A549 (cell line): Measurements from ENCODE around the gene AUTS2. TPM values are rescaled to one million over a fixed set of nuclear protein-coding genes. Genes with fewer than 3 reads are reported as not detected.

ENCODE experiments used
- ATAC-seq, 2 experiments: fragments of 200-7000 bp in 1 of 2; fragments of >200 bp in 1 of 2; cut with Nextera tagmentation in 1 of 2; cut with Tn5 transposase in 1 of 2; 3 replicates each; pipeline versions ENCODE4 v1.8.0 to v1.9.1; 2018 to 2020; ENCODE audit warnings: mild to moderate bottlenecking in 1 of 2, moderate library complexity in 1 of 2
- CTCF ChIA-PET: fragments of 300-600 bp; sonication (Branson Sonifier 250); formaldehyde crosslinking; extraction: SDS; loops from one replicate; lab custom pipeline; 2021; ENCODE audit warnings: antibody characterized with exemption, inconsistent platforms; lab: Yijun Ruan, JAX
- POLR2A ChIA-PET: fragments of 350-600 bp; formaldehyde crosslinking; extraction: SDS; loops from one replicate; lab custom pipeline; 2021; ENCODE audit warnings: antibody characterized with exemption, inconsistent platforms; lab: Yijun Ruan, JAX
- DNase-seq, 2 experiments: peaks; one replicate each; pipeline versions ENCODE4 v3.0.0 to v3.0.0-alpha.2; 2011 to 2016; ENCODE audit warnings: low read depth in 1 of 2, low spot score in 1 of 2
- FAIRE-seq: peaks from 2 replicates; lab custom pipeline; 2011; peaks lifted over from hg19 to GRCh38; lab: Jason Lieb, UNC
- H3K27ac ChIP-seq, 2 experiments: fragments of >200 bp; sonication (Bioruptor Twin); formaldehyde crosslinking; 3 replicates each; pipeline ENCODE4 v1.5.1; 2016 to 2017
- H3K4me1 ChIP-seq: fragments of >200 bp; sonication (Bioruptor Twin); formaldehyde crosslinking; 3 replicates; pipeline ENCODE4 v1.6.1; 2016
- H3K4me2 ChIP-seq: fragments of >200 bp; sonication (Bioruptor Twin); formaldehyde crosslinking; 3 replicates; pipeline ENCODE4 v1.6.1; 2016
- H3K4me3 ChIP-seq: fragments of >200 bp; sonication (Bioruptor Twin); formaldehyde crosslinking; 3 replicates; pipeline ENCODE4 v1.5.1; 2016
- H3K9me3 ChIP-seq: fragments of >200 bp; sonication (Bioruptor Twin); formaldehyde crosslinking; 3 replicates; pipeline ENCODE4 v1.6.1; 2016
- BHLHE40 ChIP-seq: IDR thresholded peaks from 2 replicates; pipeline ENCODE4 v1.6.1; 2012; ENCODE audit warnings: low read depth, low read length, inconsistent platforms
- CBX2 ChIP-seq: fragments of 200-600 bp; sonication (generic); IDR thresholded peaks from 2 replicates; pipeline ENCODE4 v1.6.1; 2016; ENCODE audit warnings: low read depth, mild to moderate bottlenecking, borderline replicate concordance
- CBX8 ChIP-seq: fragments of 200-600 bp; sonication (generic); IDR thresholded peaks from 2 replicates; pipeline ENCODE4 v1.6.1; 2016
- CEBPB ChIP-seq, 2 experiments: fragments of >200 bp in 1 of 2; sonication (Bioruptor Twin) in 1 of 2; formaldehyde crosslinking in 1 of 2; IDR thresholded peaks; 2 replicates each; pipeline ENCODE4 v1.6.1; 2012 to 2016
- EP300 ChIP-seq, 2 experiments: fragments of >200 bp; sonication (Bioruptor Twin); formaldehyde crosslinking; IDR thresholded peaks; 2 replicates in 1 of 2; 3 replicates in 1 of 2; pipeline ENCODE4 v1.6.1; 2016 to 2017
- ESRRA ChIP-seq: fragments of 150-350 bp; IDR thresholded peaks from 2 replicates; pipeline ENCODE4 v1.6.1; 2014; ENCODE audit warnings: mild to moderate bottlenecking, low read length, borderline replicate concordance
- FOSB ChIP-seq: fragments of 250-450 bp; sonication (Bioruptor Pico); IDR thresholded peaks from 2 replicates; pipeline ENCODE4 v1.5.0; 2020; ENCODE audit warnings: mild to moderate bottlenecking, moderate library complexity
- GATA3 ChIP-seq: IDR thresholded peaks from 2 replicates; pipeline ENCODE4 v1.6.1; 2012; ENCODE audit warnings: borderline replicate concordance
- MYC ChIP-seq: IDR thresholded peaks from 2 replicates; pipeline ENCODE4 v1.6.1; 2012; ENCODE audit warnings: mild to moderate bottlenecking, inconsistent platforms, low read length, improper control_type of control experiment, borderline replicate concordance
- NFE2L2 ChIP-seq: fragments of 150-350 bp; conservative IDR thresholded peaks from 2 replicates; pipeline ENCODE4 v1.6.1; 2014; ENCODE audit warnings: low read length
- NR3C1 ChIP-seq: fragments of >200 bp; sonication (Bioruptor Twin); formaldehyde crosslinking; IDR thresholded peaks from 3 replicates; pipeline ENCODE4 v1.6.1; 2017
- PHF8 ChIP-seq: fragments of 200-600 bp; sonication (generic); IDR thresholded peaks from 2 replicates; pipeline ENCODE4 v1.6.1; 2016; ENCODE audit warnings: low read depth, mild to moderate bottlenecking, antibody characterized with exemption, moderate library complexity, borderline replicate concordance
- RFX5 ChIP-seq: fragments of 450-650 bp; IDR thresholded peaks from 2 replicates; pipeline ENCODE4 v1.7.1; 2014; ENCODE audit warnings: antibody characterized with exemption, mild to moderate bottlenecking, moderate library complexity
- SMC3 ChIP-seq: fragments of >200 bp; sonication (Bioruptor Twin); formaldehyde crosslinking; IDR thresholded peaks from 3 replicates; pipeline ENCODE4 v1.6.1; 2018; ENCODE audit warnings: inconsistent platforms
- ZNF302 ChIP-seq: fragments of 250-450 bp; sonication (Bioruptor Pico); IDR thresholded peaks from 2 replicates; pipeline ENCODE4 v1.9.0; 2021; ENCODE audit warnings: inconsistent platforms, mild to moderate bottlenecking, moderate library complexity
- WGBS: methylation state at CpG from one replicate; pipeline ENCODE4 v1.1.6; 2017; ENCODE audit errors: missing lambda C conversion rate; 5-methylcytosine and 5-hydroxymethylcytosine counted together
- polyA plus RNA-seq, 4 experiments: library from polyadenylated mRNA; depleted of rRNA in 3 of 4; stranded (reverse); fragments of >200 nt; fragmentation: RNase III in 1 of 4; extraction: RNeasy Plus Mini Kit Qiagen cat#74134 plus additional on column Dnase treatment in 1 of 4; gene quantifications; 2 replicates in 3 of 4; 3 replicates in 1 of 4; pipeline ENCODE4 v1.2.3, GENCODE V29; 2011 to 2017
- TF ChIP-seq, protein P1 (sequence below): IDR thresholded peaks from 2 replicates; pipeline ENCODE4 v1.6.1; 2012
- TF ChIP-seq, protein P2 (sequence below): IDR thresholded peaks from 2 replicates; pipeline ENCODE4 v1.6.1; 2012
- TF ChIP-seq, protein P3 (sequence below): fragments of 150-350 bp; IDR thresholded peaks from 2 replicates; pipeline ENCODE4 v1.6.1; 2014; ENCODE audit warnings: low read depth, mild to moderate bottlenecking, low read length
- TF ChIP-seq, protein P4 (sequence below): fragments of 450-650 bp; IDR thresholded peaks from 2 replicates; pipeline ENCODE4 v1.6.1; 2014; ENCODE audit warnings: antibody characterized with exemption
- TF ChIP-seq, protein P5 (sequence below): fragments of >200 bp; sonication (Bioruptor Twin); formaldehyde crosslinking; IDR thresholded peaks from 2 replicates; pipeline ENCODE4 v1.6.1; 2016

The AUTS2 gene
- polyA plus RNA-seq, 2 of the 4 experiments (the other 2 are of a cell fraction): 1.6 to 3.6 TPM

DNA sequence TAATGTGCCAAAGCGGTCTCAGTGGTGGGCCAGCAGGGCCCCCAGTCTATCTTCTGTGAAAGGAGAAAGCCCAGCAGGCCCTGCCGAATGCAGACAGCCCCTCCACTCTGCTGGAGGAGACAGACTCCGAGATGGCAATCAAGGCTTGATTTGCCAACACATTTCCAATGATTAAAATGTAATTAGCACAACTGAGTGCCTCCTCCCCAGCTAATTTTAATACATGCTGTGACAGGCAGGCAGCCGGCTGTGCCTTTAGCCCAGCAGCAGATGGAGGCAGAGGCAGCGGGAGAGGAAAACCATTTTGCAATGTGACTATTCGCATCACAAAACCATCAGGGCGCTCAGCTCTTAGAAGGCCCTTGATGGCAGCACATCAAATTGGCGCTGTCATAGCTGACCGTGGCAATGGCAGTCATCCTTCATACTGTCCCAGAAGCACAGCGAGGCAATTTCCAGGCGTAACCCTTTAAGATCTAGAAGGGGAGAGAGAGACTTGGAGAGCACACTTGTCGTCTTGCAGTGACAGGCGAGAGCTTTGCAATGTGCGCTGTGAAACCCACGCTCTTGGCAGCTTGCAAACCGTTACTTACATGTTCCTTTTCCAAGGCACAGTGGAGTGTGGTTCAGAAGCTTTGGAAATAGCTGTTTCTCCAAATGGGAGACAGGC is 818.8 kb downstream of the AUTS2 start:
- CTCF ChIA-PET: interaction anchor here (0.8 kb wide), 1 partner anchor 43 kb away, joined by 3 read pairs; no protein-coding TSS in a partner anchor
- POLR2A ChIA-PET: no interaction called here
- ATAC-seq: no peak
- Histone ChIP-seq H3K27ac (no peak overlapping the region), H3K4me3 (no peak overlapping the region), H3K4me2 (no peak overlapping the region), H3K4me1 (no peaks in the 10 kb centered on the region), H3K9me3 (no peaks in the 10 kb centered on the region)
- TF ChIP-seq SMC3 (no peak), GATA3 (no peak), PHF8 (no peak), RFX5 (no peak), NFE2L2 (no peak)
- TF ChIP-seq, protein P1, sequence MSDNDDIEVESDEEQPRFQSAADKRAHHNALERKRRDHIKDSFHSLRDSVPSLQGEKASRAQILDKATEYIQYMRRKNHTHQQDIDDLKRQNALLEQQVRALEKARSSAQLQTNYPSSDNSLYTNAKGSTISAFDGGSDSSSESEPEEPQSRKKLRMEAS: no peak
- TF ChIP-seq, protein P2, sequence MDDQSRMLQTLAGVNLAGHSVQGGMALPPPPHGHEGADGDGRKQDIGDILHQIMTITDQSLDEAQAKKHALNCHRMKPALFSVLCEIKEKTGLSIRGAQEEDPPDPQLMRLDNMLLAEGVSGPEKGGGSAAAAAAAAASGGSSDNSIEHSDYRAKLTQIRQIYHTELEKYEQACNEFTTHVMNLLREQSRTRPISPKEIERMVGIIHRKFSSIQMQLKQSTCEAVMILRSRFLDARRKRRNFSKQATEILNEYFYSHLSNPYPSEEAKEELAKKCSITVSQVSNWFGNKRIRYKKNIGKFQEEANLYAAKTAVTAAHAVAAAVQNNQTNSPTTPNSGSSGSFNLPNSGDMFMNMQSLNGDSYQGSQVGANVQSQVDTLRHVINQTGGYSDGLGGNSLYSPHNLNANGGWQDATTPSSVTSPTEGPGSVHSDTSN: no peak
- TF ChIP-seq, protein P3, sequence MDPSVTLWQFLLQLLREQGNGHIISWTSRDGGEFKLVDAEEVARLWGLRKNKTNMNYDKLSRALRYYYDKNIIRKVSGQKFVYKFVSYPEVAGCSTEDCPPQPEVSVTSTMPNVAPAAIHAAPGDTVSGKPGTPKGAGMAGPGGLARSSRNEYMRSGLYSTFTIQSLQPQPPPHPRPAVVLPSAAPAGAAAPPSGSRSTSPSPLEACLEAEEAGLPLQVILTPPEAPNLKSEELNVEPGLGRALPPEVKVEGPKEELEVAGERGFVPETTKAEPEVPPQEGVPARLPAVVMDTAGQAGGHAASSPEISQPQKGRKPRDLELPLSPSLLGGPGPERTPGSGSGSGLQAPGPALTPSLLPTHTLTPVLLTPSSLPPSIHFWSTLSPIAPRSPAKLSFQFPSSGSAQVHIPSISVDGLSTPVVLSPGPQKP: no peak
- DNase-seq: no peak
- no peak for FAIRE-seq
- WGBS: 49% methylated on average over 11 of the region's 16 CpGs

DNA sequence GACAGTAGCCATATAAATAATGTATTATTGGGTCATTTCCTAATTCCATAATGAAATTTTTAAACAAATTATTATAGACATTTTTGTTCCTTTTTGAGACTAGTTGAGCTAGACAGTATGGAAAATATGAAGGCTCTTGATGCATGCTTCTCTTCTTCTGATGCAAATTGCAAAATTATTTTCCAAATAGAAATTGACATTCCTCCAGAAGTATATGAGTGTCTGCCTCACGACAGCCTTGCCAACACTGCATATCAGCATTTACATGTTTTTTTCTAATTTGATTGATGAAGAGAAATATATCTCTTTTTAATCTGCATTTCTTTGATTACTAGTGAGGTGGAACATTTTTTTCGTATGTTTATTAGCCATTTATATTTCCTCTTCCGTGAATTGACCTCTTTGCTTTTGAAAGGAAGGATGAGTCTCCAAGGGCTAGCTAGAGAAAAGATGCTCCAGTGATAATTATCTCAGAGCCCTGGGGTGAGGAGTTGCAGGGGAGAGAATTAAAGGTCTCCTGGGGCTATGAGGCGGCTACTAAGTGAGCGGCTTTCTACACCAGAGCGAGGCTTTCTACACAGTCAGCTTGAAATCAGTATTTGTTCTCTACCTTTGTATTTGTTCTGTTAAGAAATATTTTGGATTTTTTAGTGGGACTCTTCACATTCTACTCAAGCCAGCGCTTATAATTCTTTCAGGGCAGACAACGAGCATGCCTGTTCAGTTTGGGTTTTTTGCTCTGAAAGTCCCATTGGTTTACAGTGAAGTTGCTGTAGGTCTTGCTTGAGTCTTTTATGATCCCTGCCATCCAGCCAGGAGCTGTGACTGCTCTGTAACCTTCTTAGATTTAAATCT is 821.5 kb downstream of the AUTS2 start:
- WGBS: 27% methylated on average over 8 of the region's 8 CpGs
- H3K9me3 ChIP-seq: no peaks in the 10 kb centered on the region
- ChIA-PET POLR2A (no interaction called here), CTCF (interaction anchor here (0.6 kb wide), 1 partner anchor 952 kb away, joined by 5 read pairs; no protein-coding TSS in a partner anchor)
- no peak overlapping the region for H3K27ac ChIP-seq
- no peak overlapping the region for H3K4me3 ChIP-seq
- no peaks in the 10 kb centered on the region for H3K4me1 ChIP-seq
- no peak for FAIRE-seq
- no peak for DNase-seq
- ATAC-seq: no peak
- no peak overlapping the region for H3K4me2 ChIP-seq
- TF ChIP-seq ZNF302 (CRISPR knock-in tag): no peak
- no peak for TF ChIP-seq CEBPB (IDR thresholded peaks at IDR 0.05)
- TF ChIP-seq, protein P4, sequence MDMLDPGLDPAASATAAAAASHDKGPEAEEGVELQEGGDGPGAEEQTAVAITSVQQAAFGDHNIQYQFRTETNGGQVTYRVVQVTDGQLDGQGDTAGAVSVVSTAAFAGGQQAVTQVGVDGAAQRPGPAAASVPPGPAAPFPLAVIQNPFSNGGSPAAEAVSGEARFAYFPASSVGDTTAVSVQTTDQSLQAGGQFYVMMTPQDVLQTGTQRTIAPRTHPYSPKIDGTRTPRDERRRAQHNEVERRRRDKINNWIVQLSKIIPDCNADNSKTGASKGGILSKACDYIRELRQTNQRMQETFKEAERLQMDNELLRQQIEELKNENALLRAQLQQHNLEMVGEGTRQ: no peak
- no peak for TF ChIP-seq CBX8
- no peak for TF ChIP-seq BHLHE40
- TF ChIP-seq FOSB: no peak
- no peak for TF ChIP-seq EP300 (IDR thresholded peaks at IDR 0.05)
- no peak for TF ChIP-seq ESRRA
- no peak for TF ChIP-seq NR3C1
- no peak for TF ChIP-seq MYC
- TF ChIP-seq, protein P3: no peak
- TF ChIP-seq, protein P5, sequence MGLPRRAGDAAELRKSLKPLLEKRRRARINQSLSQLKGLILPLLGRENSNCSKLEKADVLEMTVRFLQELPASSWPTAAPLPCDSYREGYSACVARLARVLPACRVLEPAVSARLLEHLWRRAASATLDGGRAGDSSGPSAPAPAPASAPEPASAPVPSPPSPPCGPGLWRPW: no peak
- TF ChIP-seq, protein P1: no peak
- no peak for TF ChIP-seq CBX2
- TF ChIP-seq, all 56 proteins: peak for 0
